GM12875 (cell line): ENCODE results near the gene SSR4.

ENCODE experiments used
- H3K4me3 ChIP-seq: one replicate; pipeline ENCODE4 v1.5.1; 2011; ENCODE audit warnings: low read depth, low read length, control low read depth
- TF ChIP-seq, protein P1 (sequence below): IDR thresholded peaks from 2 replicates; pipeline ENCODE4 v1.5.1; 2011; ENCODE audit warnings: low read depth, mild to moderate bottlenecking, control low read depth, inconsistent platforms, low read length, moderate library complexity, borderline replicate concordance; ENCODE audit not compliant: insufficient read depth

The SSR4 gene

DNA sequence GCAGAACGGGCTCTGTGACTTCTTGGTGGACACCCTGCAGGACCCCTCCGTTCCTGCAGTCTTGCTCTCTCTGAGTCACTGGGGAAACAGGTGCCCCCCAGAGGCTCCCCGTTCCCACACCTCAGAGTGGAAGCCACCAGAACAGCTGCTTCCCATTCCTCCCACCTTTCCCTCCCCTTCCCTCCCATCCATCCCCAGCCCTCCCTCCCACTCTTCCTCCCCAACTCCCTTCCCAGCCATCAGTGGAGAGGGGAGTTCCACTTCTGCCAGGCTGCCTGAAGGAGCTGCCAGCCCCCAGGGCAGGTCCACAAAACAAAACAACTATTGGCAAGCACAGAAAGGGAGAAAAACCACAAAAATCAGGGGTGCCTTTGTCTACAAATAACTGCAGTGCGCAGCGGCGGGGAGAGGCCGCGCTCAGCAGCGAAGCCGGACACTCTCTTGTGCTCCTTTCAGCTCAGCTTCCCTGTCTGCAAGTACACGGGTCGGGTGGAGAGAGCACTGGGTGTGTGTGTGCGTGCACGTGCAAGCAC lies 8.1 kb downstream of the SSR4 start:
- TF ChIP-seq, protein P1, sequence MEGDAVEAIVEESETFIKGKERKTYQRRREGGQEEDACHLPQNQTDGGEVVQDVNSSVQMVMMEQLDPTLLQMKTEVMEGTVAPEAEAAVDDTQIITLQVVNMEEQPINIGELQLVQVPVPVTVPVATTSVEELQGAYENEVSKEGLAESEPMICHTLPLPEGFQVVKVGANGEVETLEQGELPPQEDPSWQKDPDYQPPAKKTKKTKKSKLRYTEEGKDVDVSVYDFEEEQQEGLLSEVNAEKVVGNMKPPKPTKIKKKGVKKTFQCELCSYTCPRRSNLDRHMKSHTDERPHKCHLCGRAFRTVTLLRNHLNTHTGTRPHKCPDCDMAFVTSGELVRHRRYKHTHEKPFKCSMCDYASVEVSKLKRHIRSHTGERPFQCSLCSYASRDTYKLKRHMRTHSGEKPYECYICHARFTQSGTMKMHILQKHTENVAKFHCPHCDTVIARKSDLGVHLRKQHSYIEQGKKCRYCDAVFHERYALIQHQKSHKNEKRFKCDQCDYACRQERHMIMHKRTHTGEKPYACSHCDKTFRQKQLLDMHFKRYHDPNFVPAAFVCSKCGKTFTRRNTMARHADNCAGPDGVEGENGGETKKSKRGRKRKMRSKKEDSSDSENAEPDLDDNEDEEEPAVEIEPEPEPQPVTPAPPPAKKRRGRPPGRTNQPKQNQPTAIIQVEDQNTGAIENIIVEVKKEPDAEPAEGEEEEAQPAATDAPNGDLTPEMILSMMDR, result no peak
- no peak overlapping the region for H3K4me3 ChIP-seq

GRCh38 chrX:153803211-153804099 lies 9.0 kb downstream of the SSR4 start:
- TF ChIP-seq, protein P1, result no peak
- no peak overlapping the region for H3K4me3 ChIP-seq

DNA sequence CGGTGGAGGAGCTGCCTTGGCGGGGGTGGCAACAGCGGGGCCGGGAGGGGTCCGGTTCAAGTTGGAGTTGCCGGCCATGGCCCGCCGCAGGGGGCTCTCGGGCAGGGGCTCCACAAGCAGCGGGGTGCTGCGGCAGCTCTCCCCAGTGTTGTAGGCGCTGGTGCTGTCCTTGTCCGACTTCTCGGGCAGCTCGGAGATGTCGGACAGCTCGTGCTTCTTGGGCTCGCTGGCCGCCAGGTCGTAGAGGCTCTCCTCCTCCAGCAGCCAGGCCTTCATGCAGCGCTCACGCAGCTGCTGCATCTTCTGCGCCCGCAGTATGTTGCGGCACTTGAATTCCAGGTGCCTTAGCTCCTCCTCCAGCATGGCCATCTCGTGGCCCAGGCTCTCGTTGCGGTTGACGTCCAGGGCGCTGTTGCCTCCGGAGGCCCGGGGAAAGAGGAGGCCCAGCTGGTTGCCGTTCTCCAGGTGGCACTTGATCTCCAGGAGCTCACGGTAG lies 9.7 kb downstream of the SSR4 start:
- TF ChIP-seq, protein P1, result no peak
- H3K4me3 ChIP-seq, result no peak overlapping the region

DNA sequence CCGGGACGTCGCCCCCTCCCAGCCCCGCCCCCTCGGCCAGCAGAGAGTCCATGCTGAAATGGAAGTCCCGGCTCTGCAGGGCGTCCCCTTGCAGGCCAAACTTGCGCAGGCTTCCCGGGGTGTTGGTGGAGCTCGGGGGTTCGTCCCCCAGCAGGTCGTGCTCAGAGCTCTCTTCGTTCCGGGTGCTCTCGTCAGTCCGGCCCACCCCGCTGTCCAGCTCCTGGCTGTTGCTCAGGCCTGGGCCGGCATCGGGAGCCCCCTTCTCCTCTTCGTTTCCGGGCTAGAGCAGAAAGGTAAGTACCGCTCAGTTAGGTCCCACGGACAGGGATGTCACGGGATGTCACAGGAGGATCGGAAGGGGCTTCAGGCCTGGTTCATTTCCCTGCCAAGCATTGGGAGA lies 10.2 kb downstream of the SSR4 start:
- no peak overlapping the region for H3K4me3 ChIP-seq
- TF ChIP-seq, protein P1, result no peak

- TF ChIP-seq, protein P1, result no peak
- no peak overlapping the region for H3K4me3 ChIP-seq
These were observed 11.0 kb downstream of the SSR4 start for GRCh38 chrX:153805436-153805835.

DNA sequence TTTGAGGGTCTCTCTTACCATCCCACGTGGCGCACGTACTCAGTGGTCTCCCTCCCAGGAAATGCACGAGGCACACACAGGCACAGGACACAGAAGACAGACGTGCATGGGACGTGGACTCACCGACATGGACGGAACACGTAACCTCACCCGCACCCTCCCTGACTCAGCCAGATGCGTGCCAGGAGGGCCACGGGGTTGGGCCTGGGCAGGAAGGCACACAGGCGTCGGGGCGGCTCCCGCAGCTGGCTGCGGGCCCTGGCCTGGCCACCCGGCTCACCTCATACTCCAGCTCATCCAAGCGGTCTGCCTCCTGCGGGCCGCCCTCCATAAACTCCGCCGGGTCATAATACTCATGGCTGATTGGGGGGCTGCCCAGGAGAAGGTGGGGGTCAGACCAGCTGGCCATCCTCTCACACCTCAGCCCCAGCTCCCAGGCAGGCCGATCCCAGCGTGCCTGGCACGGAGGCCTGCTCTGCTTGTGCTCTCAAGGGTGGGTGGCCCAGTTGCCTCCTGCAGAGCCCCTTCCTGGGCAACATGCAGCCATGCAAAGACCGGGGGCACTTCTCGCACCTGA lies 12.6 kb downstream of the SSR4 start:
- TF ChIP-seq, protein P1, result no peak
- H3K4me3 ChIP-seq, result no peak overlapping the region
